CD4-positive, alpha-beta T cell treated with Interferon gamma for 1 hour (primary cell): ENCODE data around the gene NNMT.

Experiments used
- DNase-seq: peaks from one replicate; pipeline ENCODE4 v3.0.0-alpha.2; 2020

Gene NNMT

GRCh38 chr11:114263513-114264170 is 32.6 kb upstream of the NNMT start:
- no peak for DNase-seq

- no peak for DNase-seq
Measured at GRCh38 chr11:114264381-114264780, 31.8 kb upstream of the NNMT start.

- DNase-seq, result no peak
Measured at GRCh38 chr11:114265122-114265878, 30.9 kb upstream of the NNMT start.

GRCh38 chr11:114269498-114269897 is 26.7 kb upstream of the NNMT start:
- no peak for DNase-seq

GRCh38 chr11:114270531-114271270 is 25.5 kb upstream of the NNMT start:
- no peak for DNase-seq

GRCh38 chr11:114271316-114271715 is 24.9 kb upstream of the NNMT start:
- DNase-seq, result no peak

- no peak for DNase-seq
Measured at GRCh38 chr11:114272311-114272710, 23.9 kb upstream of the NNMT start.

GRCh38 chr11:114273071-114273470 is 23.1 kb upstream of the NNMT start:
- DNase-seq, result no peak

GRCh38 chr11:114273890-114274635 is 22.1 kb upstream of the NNMT start:
- no peak for DNase-seq

- DNase-seq, result no peak
Measured at GRCh38 chr11:114274637-114275036, 21.6 kb upstream of the NNMT start.

GRCh38 chr11:114275280-114275679 is 20.9 kb upstream of the NNMT start:
- no peak for DNase-seq

- no peak for DNase-seq
Measured at GRCh38 chr11:114276077-114276476, 20.1 kb upstream of the NNMT start.

- DNase-seq, result no peak
Measured at GRCh38 chr11:114277637-114278341, 18.4 kb upstream of the NNMT start.

GRCh38 chr11:114278342-114279065 is 17.7 kb upstream of the NNMT start:
- DNase-seq, result no peak

GRCh38 chr11:114279792-114280546 is 16.2 kb upstream of the NNMT start:
- no peak for DNase-seq

GRCh38 chr11:114280696-114281095 is 15.5 kb upstream of the NNMT start:
- DNase-seq, result no peak

- DNase-seq, result no peak
Measured at GRCh38 chr11:114281388-114281956, 14.7 kb upstream of the NNMT start.

GRCh38 chr11:114282488-114282887 is 13.7 kb upstream of the NNMT start:
- DNase-seq, result no peak

GRCh38 chr11:114283422-114283821 is 12.8 kb upstream of the NNMT start:
- DNase-seq, result no peak

GRCh38 chr11:114284021-114284420 is 12.2 kb upstream of the NNMT start:
- no peak for DNase-seq

- no peak for DNase-seq
Measured at GRCh38 chr11:114284914-114285313, 11.3 kb upstream of the NNMT start.
